GM12878 (cell line): ENCODE data around the gene PHOX2A. TPM values are rescaled to one million over a fixed set of nuclear protein-coding genes. Genes with fewer than 3 reads are reported as not detected.
A peak's percentile ranks its signal among the peaks of the same experiment; 100 is the strongest.
"Not testable (repeated sequence)": the region's sequence is repeated elsewhere in the genome, so short reads cannot be mapped to it uniquely, and the experiment has no call there.

Experiments
- ATAC-seq: fragments of 200-7000 bp; cut with Tn5 transposase; 3 replicates; pipeline ENCODE4 v1.9.1; 2020; ENCODE audit warnings: mild to moderate bottlenecking, moderate library complexity
- BruUV-seq: library from RNA; stranded (reverse); fragments of 400-500 nt; replicated peaks from 2 replicates; lab custom pipeline; 2021; lab: Mats Ljungman, UMichigan
- CTCF ChIA-PET: fragments of 300-600 bp; sonication (Branson Sonifier 250); formaldehyde crosslinking; extraction: SDS; loops from one replicate; lab custom pipeline; 2021; ENCODE audit warnings: inconsistent platforms; lab: Yijun Ruan, JAX
- POLR2A ChIA-PET: fragments of 350-600 bp; formaldehyde crosslinking; extraction: SDS; loops from one replicate; lab custom pipeline; 2021; ENCODE audit warnings: inconsistent platforms; lab: Charles Lee
- RAD21 ChIA-PET: fragments of 300-600 bp; sonication (Branson Sonifier 250); formaldehyde crosslinking; loops from one replicate; lab custom pipeline; 2023; ENCODE audit warnings: antibody characterized with exemption; ENCODE audit not compliant: unreplicated experiment; lab: Charles Lee
- SMC1A ChIA-PET: fragments of 300-600 bp; sonication (Branson Sonifier 250); formaldehyde crosslinking; loops from one replicate; lab custom pipeline; 2023; ENCODE audit not compliant: unreplicated experiment, uncharacterized antibody; lab: Charles Lee
- DNase-seq: peaks from one replicate; pipeline ENCODE4 v3.0.0-alpha.2; 2011; ENCODE audit warnings: low read depth, low spot score
- FAIRE-seq: peaks from 3 replicates; lab custom pipeline; 2011; peaks lifted over from hg19 to GRCh38; lab: Jason Lieb, UNC
- H2AFZ ChIP-seq: 2 replicates; pipeline ENCODE4 v1.6.0; 2011; ENCODE audit warnings: low read depth, low read length, control low read depth; ENCODE audit not compliant: control insufficient read depth
- H3K27ac ChIP-seq: 2 replicates; pipeline ENCODE4 v1.5.1; 2011; ENCODE audit warnings: control low read depth; ENCODE audit not compliant: control insufficient read depth, insufficient read depth
- H3K27me3 ChIP-seq, 2 experiments: replicated peaks in 1 of 2; 2 replicates each; pipeline versions ENCODE4 v1.6.0 to v1.6.1; 2011; ENCODE audit warnings: low read length in 1 of 2; ENCODE audit not compliant: control insufficient read depth in 2 of 2, insufficient read depth in 2 of 2
- H3K36me3 ChIP-seq, 2 experiments: 2 replicates each; pipeline ENCODE4 v1.5.1; 2011; ENCODE audit warnings: low read length in 1 of 2; ENCODE audit not compliant: control insufficient read depth in 2 of 2, insufficient read depth in 2 of 2
- H3K4me1 ChIP-seq: 2 replicates; pipeline ENCODE4 v1.6.1; 2011; ENCODE audit warnings: mild to moderate bottlenecking, low read length, moderate library complexity, mixed read lengths; ENCODE audit not compliant: control insufficient read depth, insufficient read depth
- H3K4me2 ChIP-seq: 2 replicates; pipeline ENCODE4 v1.6.0; 2011; ENCODE audit warnings: control low read depth; ENCODE audit not compliant: control insufficient read depth, insufficient read depth
- H3K4me3 ChIP-seq: fragments of 200-600 bp; sonication (generic); 2 replicates; pipeline ENCODE4 v1.5.1; 2016
- H3K79me2 ChIP-seq: 2 replicates; pipeline ENCODE4 v1.6.0; 2011; ENCODE audit warnings: low read length; ENCODE audit not compliant: control insufficient read depth, insufficient read depth
- H3K9ac ChIP-seq: 2 replicates; pipeline ENCODE4 v1.8.0; 2011; ENCODE audit warnings: low read length, control low read depth, mixed read lengths; ENCODE audit not compliant: control insufficient read depth, insufficient read depth
- H3K9me3 ChIP-seq: replicated peaks from 3 replicates; pipeline ENCODE4 v1.5.1; 2011; ENCODE audit warnings: mild to moderate bottlenecking, low read length; ENCODE audit not compliant: control insufficient read depth, insufficient read depth
- H4K20me1 ChIP-seq: 2 replicates; pipeline ENCODE4 v1.6.0; 2011; ENCODE audit not compliant: control insufficient read depth, insufficient read depth
- CHD2 ChIP-seq: IDR thresholded peaks from 2 replicates; pipeline ENCODE4 v1.6.1; 2011; ENCODE audit warnings: low read depth, low read length, improper control_type of control experiment, borderline replicate concordance
- NBN ChIP-seq: fragments of 450-650 bp; IDR thresholded peaks from 2 replicates; pipeline ENCODE4 v1.6.1; 2016
- WGBS: methylation state at CpG from one replicate; pipeline ENCODE4 v1.1.6; 2016; ENCODE audit warnings: low lambda C conversion rate; ENCODE audit not compliant: insufficient replicate concordance, insufficient coverage; ENCODE audit errors: missing lambda C conversion rate; 5-methylcytosine and 5-hydroxymethylcytosine counted together
- in situ Hi-C: fragments of 300-500 bp; cut with MboI; formaldehyde crosslinking; loops from 9 replicates; pipeline ENCODE4 v1.14.3; 2018; ENCODE audit warnings: mixed read lengths
- intact Hi-C: fragments of 100-400 bp; cut with micrococcal nuclease; formaldehyde crosslinking; loops from one replicate; pipeline ENCODE4 v1.14.2; 2022; ENCODE audit not compliant: unreplicated experiment
- polyA plus RNA-seq, 11 experiments: library from polyadenylated mRNA; depleted of rRNA in 4 of 11; unstranded in 6 of 11; stranded (reverse) in 5 of 11; fragments of >200 nt; fragmentation: Nextera tagmentation in 4 of 11; fragmentation: Illumina TruSeq in 1 of 11; extraction: Ambion mirVana in 4 of 11; extraction: Trizol in 1 of 11; gene quantifications; 1 replicate in 1 of 11; 2 replicates in 10 of 11; pipeline versions ENCODE4 v1.2.1 to v1.2.3, GENCODE V29; 2011 to 2016; ENCODE audit warnings: inconsistent platforms in 2 of 11, missing spikeins in 2 of 11, low read depth in 1 of 11
- total RNA-seq, 4 experiments: library from RNA; depleted of rRNA in 3 of 4; stranded (reverse); fragments of >200 nt in 3 of 4; fragmentation: Illumina TruSeq in 1 of 4; extraction: Trizol in 1 of 4; gene quantifications; 2 replicates each; pipeline versions ENCODE4 v1.2.1 to v1.2.3, GENCODE V29; 2013 to 2021
- TF ChIP-seq, protein P1 (sequence below): IDR thresholded peaks from 2 replicates; pipeline ENCODE4 v1.6.1; 2011; ENCODE audit warnings: low read depth, low read length, improper control_type of control experiment, borderline replicate concordance
- TF ChIP-seq, protein P2 (sequence below): fragments of 450-650 bp; IDR thresholded peaks from 2 replicates; pipeline ENCODE4 v1.6.1; 2017; ENCODE audit warnings: antibody characterized with exemption, mild to moderate bottlenecking, moderate library complexity
- TF ChIP-seq, protein P3 (sequence below): IDR thresholded peaks from 2 replicates; pipeline ENCODE4 v1.6.1; 2012; ENCODE audit warnings: improper control_type of control experiment, low read depth, low read length; ENCODE audit not compliant: insufficient replicate concordance

Gene PHOX2A
- total and polyA plus RNA-seq, 10 of the 15 experiments (the other 5 are each of a cell fraction or from before 2014, with no cell fraction given), result not detected

DNA sequence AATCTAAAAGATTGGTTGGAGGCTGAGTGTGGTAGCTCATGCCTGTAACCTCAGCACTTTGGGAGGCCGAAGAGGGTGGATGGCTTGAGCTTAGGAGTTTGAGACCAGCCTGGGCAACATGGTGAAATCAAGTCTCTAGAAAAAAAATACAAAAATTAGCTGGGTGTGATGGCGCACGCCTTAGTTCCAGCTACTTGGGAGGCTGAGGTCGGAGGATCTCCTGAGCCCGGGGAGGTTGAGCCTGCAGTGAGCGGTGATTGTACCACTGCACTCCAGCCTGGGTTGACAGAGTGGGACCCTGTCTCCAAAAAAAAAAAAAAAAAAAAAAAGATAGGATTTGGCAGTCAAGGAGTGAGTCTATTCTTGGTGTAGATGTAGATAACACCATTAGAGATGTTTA is 41.4 kb downstream of the PHOX2A start (continued):
- TF ChIP-seq, protein P1, sequence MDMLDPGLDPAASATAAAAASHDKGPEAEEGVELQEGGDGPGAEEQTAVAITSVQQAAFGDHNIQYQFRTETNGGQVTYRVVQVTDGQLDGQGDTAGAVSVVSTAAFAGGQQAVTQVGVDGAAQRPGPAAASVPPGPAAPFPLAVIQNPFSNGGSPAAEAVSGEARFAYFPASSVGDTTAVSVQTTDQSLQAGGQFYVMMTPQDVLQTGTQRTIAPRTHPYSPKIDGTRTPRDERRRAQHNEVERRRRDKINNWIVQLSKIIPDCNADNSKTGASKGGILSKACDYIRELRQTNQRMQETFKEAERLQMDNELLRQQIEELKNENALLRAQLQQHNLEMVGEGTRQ, result no peak
- TF ChIP-seq NBN (no peak), CHD2 (no peak)
- TF ChIP-seq, protein P2, sequence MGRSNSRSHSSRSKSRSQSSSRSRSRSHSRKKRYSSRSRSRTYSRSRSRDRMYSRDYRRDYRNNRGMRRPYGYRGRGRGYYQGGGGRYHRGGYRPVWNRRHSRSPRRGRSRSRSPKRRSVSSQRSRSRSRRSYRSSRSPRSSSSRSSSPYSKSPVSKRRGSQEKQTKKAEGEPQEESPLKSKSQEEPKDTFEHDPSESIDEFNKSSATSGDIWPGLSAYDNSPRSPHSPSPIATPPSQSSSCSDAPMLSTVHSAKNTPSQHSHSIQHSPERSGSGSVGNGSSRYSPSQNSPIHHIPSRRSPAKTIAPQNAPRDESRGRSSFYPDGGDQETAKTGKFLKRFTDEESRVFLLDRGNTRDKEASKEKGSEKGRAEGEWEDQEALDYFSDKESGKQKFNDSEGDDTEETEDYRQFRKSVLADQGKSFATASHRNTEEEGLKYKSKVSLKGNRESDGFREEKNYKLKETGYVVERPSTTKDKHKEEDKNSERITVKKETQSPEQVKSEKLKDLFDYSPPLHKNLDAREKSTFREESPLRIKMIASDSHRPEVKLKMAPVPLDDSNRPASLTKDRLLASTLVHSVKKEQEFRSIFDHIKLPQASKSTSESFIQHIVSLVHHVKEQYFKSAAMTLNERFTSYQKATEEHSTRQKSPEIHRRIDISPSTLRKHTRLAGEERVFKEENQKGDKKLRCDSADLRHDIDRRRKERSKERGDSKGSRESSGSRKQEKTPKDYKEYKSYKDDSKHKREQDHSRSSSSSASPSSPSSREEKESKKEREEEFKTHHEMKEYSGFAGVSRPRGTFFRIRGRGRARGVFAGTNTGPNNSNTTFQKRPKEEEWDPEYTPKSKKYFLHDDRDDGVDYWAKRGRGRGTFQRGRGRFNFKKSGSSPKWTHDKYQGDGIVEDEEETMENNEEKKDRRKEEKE, result no peak
- TF ChIP-seq, protein P3, sequence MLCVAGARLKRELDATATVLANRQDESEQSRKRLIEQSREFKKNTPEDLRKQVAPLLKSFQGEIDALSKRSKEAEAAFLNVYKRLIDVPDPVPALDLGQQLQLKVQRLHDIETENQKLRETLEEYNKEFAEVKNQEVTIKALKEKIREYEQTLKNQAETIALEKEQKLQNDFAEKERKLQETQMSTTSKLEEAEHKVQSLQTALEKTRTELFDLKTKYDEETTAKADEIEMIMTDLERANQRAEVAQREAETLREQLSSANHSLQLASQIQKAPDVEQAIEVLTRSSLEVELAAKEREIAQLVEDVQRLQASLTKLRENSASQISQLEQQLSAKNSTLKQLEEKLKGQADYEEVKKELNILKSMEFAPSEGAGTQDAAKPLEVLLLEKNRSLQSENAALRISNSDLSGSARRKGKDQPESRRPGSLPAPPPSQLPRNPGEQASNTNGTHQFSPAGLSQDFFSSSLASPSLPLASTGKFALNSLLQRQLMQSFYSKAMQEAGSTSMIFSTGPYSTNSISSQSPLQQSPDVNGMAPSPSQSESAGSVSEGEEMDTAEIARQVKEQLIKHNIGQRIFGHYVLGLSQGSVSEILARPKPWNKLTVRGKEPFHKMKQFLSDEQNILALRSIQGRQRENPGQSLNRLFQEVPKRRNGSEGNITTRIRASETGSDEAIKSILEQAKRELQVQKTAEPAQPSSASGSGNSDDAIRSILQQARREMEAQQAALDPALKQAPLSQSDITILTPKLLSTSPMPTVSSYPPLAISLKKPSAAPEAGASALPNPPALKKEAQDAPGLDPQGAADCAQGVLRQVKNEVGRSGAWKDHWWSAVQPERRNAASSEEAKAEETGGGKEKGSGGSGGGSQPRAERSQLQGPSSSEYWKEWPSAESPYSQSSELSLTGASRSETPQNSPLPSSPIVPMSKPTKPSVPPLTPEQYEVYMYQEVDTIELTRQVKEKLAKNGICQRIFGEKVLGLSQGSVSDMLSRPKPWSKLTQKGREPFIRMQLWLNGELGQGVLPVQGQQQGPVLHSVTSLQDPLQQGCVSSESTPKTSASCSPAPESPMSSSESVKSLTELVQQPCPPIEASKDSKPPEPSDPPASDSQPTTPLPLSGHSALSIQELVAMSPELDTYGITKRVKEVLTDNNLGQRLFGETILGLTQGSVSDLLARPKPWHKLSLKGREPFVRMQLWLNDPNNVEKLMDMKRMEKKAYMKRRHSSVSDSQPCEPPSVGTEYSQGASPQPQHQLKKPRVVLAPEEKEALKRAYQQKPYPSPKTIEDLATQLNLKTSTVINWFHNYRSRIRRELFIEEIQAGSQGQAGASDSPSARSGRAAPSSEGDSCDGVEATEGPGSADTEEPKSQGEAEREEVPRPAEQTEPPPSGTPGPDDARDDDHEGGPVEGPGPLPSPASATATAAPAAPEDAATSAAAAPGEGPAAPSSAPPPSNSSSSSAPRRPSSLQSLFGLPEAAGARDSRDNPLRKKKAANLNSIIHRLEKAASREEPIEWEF, result no peak

DNA sequence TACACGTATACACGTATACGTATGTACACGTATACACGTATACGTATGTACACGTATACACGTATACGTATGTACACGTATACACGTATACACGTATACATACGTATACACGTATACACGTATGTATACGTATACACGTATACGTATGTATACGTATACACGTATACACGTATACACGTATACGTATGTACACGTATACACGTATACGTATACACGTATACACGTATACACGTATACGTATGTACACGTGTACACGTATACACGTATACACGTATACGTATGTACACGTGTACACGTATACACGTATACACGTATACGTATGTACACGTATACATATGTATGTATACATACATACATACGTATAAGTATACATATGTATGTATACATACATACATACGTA is 42.5 kb downstream of the PHOX2A start:
- in situ Hi-C loops, H3K27me3 ChIP-seq, H2AFZ ChIP-seq, H3K4me2 ChIP-seq, H4K20me1 ChIP-seq, H3K4me3 ChIP-seq, H3K79me2 ChIP-seq, POLR2A ChIA-PET, CTCF ChIA-PET, ATAC-seq, H3K27ac ChIP-seq, DNase-seq, H3K36me3 ChIP-seq, RAD21 ChIA-PET, H3K9me3 ChIP-seq, H3K9ac ChIP-seq, H3K4me1 ChIP-seq, SMC1A ChIA-PET, BruUV-seq, intact Hi-C loops: not testable (repeated sequence)
- FAIRE-seq, result peak; percentile 93
- 94% methylated on average over 17 of the region's 43 CpGs for WGBS
